Endometrium (tissue), 2 donors: Measurements from ENCODE around the gene DOK4.
"Not testable (repeated sequence)": the region's sequence is repeated elsewhere in the genome, so short reads cannot be mapped to it uniquely, and the experiment has no call there.

Source experiments
- FAIRE-seq: peaks from 2 replicates; lab custom pipeline; 2012; peaks lifted over from hg19 to GRCh38; lab: Jason Lieb, UNC
- donor health status: control.
- donor health status: control.

The DOK4 gene

DNA sequence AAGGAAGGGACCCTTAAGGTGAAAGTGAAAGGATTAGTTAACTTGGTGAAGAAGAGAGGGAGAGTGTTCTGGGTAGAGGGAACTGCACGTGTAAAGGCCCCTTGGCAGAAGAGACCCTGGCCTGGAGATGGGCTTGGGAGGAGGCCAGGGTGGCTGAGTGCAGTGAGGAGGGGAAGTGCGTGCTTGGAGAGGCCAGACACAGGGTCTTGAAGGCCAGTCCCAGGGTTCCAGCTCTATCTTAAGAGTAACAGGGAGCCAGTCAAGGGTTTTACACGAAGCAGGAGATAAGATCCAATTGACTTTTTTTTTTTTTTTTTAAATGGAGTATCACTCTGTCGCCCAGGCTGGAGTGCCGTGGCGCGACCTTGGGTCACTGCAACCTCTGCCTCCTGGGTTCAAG is 15.2 kb upstream of the DOK4 start:
- no peak for FAIRE-seq

DNA sequence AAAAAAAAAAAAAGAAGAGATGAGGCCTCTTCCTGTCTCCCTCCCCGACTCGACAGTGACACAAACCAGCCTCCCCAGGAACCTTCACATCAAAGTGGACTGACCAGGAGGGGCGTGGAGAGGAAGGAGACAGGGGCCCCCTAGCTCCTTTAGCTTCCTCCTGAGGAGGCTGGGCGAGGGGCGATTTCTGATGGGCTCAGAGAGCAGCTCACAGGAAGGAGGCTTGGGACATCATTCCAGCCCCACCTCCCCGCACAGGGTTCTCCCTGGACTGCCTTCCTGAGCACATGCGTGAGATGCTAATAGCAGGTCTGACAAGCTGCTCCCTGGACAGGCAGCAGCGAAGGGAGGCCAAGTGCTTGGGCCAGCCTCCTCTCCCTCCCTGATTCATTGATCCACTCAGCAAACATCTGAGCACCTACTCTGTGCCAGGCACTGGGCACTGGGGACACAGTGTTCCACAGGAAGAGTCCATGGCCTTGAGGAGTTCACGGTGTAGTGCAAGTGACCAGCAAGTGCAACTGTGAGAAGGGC is 14.4 kb upstream of the DOK4 start:
- no peak for FAIRE-seq

GRCh38 chr16:57499941-57500340 is 13.6 kb upstream of the DOK4 start:
- FAIRE-seq = not testable (repeated sequence)

- FAIRE-seq = no peak
Measured at GRCh38 chr16:57498031-57498430, 11.7 kb upstream of the DOK4 start.

DNA sequence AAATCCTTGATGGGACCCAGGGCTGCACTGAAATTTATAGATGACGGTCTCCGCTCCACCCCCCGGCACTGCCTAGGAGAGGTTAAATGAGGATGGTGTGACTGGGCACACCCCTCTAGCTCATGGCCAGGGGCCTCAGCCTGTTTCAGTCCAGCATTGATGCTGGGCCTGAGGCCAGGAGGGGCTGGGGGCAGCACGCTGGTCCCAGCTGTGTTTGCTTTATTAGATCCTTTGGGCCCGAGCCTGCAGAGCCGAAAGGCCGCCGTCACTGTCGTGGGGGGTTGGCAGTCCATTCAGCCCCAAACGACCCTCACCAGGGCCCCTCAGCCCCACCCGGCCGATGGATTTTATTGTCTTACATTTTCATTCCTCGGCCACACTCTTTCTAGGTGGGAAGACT is 10.8 kb upstream of the DOK4 start:
- FAIRE-seq = no peak

GRCh38 chr16:57493767-57494166 is 7.5 kb upstream of the DOK4 start:
- FAIRE-seq = no peak

- no peak for FAIRE-seq
Measured at GRCh38 chr16:57489229-57489628, 2.9 kb upstream of the DOK4 start.

GRCh38 chr16:57486858-57487834 is 853 bp upstream of the DOK4 start:
- no peak for FAIRE-seq

DNA sequence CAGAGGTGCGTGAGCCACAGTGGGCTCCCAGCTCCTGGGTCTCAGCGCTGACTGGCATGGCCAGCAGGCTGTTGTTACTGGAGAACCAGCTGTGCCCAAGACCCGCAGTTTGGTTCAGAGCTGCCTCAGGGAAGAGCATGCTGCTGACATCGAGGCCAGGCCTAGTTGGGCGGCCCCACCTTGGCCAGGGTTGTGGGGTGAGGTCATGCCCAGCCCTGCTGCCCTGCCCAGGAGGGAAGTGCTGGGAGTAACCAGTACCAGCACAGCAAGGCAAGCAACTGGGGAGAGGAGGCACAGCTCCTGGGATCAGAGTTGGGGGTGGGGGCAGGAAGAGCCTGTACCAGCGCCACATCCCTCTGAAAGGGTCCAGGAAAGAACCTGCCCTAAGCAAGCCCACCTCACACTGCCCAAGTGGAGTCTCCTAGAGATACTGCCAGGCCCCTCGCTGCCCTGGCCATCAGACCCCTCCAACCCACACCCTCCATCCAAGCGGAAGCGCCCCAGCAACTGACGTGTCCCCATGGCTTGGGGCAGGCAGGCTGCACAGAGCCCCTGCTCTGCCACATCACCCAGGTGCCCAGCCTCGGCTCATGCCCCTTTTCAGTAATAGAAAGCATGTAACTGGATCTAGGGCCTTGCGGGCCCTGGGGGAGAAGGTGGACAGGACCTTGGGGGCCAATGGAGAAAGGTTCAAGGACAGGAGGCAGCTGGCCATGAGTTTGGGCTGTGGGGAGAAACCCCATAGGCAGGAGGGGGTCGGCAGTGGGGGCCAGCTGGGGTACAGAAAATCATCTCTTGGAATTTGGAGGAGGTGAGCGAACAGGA is 990 bp downstream of the DOK4 start:
- no peak for FAIRE-seq

GRCh38 chr16:57484515-57485005 is 1.7 kb downstream of the DOK4 start:
- no peak for FAIRE-seq

GRCh38 chr16:57483725-57484514 is 2.4 kb downstream of the DOK4 start:
- FAIRE-seq = no peak

- FAIRE-seq = no peak
Measured at GRCh38 chr16:57482845-57483545, 3.3 kb downstream of the DOK4 start.

GRCh38 chr16:57481421-57481820 is 4.9 kb downstream of the DOK4 start:
- no peak for FAIRE-seq

- no peak for FAIRE-seq
Measured at GRCh38 chr16:57480754-57481230, 5.5 kb downstream of the DOK4 start.

GRCh38 chr16:57479976-57480753 is 6.1 kb downstream of the DOK4 start:
- no peak for FAIRE-seq

GRCh38 chr16:57479205-57479975 is 6.9 kb downstream of the DOK4 start:
- FAIRE-seq = no peak

DNA sequence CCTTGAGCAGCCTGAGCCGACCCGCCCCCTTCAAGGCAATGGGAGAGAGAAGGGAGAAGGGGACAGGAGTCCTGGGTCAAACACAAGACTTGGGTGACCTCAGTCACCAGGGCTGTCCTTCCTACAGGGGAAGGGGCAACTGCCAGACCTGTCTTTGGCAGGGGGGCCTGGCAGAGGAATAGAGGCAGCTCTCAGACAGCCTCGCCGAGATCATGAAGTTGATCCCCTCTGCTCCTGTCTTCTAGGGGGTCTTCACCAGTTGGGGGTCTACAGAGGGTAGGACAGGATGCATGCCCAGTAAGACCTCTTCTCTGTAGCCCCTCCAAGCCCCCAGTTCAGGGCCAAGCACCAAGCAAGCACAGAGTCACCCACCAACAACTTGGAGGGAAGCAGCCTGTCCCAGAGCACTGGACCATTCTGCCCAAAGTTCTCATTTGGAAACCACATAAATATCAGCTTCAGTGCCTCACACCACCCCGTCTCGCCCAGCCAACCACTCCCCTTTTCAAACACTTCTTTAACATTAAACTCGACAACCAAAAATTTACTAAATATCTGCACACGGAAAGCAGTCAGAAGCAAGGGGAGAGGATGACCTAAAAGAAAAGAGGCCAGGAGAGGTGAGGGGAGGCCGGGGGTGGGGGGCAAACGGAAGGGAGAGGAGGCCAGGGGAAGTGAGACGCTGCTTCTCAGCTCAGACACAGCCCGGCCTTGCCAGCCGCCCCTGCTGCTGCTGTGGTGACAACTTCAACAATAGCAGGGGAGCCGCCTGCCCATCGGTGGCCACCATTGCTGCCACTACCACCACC is 7.7 kb downstream of the DOK4 start:
- FAIRE-seq = no peak

DNA sequence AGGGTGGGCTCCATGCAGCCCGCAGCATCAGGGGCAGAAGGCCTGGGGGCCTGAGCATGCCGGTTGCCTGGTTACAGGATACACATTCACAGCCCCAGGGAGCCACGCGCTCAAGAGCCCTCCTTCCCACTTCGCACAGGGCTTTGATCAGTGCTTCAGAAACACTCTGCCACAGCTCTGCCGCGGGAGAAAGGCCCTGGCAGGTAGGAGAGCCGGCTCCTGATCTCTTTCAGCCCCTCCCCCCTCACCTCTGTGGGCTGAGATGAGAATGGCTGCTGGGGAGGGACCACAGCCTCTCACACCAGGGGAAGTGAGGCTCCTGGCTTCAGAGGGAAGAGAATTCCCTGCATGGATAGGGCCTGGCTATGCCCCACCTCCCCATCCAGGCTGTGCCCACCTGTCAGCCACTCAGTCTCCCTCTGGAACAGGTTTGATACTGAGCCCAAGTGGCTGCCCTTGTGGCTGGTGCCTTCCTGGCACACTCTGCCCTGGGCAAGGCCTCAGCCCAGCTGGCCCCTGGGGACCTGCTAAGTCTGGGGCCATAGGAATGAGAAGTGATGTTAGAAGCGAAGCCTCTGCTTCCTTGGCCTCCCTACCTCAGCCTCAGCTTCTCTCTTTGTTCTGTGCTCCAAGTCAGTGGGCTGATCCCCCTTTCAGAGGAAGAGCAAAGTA is 8.6 kb downstream of the DOK4 start:
- no peak for FAIRE-seq
